PFSK-1 (cell line): Measurements from ENCODE around the gene MAB21L3.

Source experiments
- FOXP2 ChIP-seq: optimal IDR thresholded peaks from 2 replicates; pipeline ENCODE3; 2011; ENCODE audit warnings: borderline replicate concordance, control low read depth, inconsistent platforms; ENCODE audit not compliant: insufficient read depth; ENCODE audit errors: extremely low read length, extremely low read depth
- POLR2AphosphoS5 ChIP-seq: IDR thresholded peaks from 2 replicates; pipeline ENCODE4 v1.6.1; 2012; ENCODE audit warnings: low read depth, mild to moderate bottlenecking, control low read depth, low read length, moderate library complexity
- SIN3A ChIP-seq: IDR thresholded peaks from 2 replicates; pipeline ENCODE4 v1.6.1; 2012; ENCODE audit warnings: mild to moderate bottlenecking, low read length, moderate library complexity, borderline replicate concordance; ENCODE audit not compliant: insufficient read depth
- TAF1 ChIP-seq: IDR thresholded peaks from 2 replicates; pipeline ENCODE4 v1.6.1; 2012; ENCODE audit warnings: low read length, control low read depth, borderline replicate concordance; ENCODE audit not compliant: insufficient read depth
- TF ChIP-seq, protein P1 (sequence below), 2 experiments: IDR thresholded peaks; 2 replicates each; pipeline versions ENCODE4 v1.6.1 to v1.8.0; 2011 to 2012; ENCODE audit warnings: low read depth in 2 of 2, low read length in 2 of 2, control low read depth in 1 of 2, inconsistent platforms in 1 of 2, mild to moderate bottlenecking in 1 of 2, moderate library complexity in 1 of 2; ENCODE audit not compliant: insufficient read depth in 1 of 2

MAB21L3 gene

GRCh38 chr1:116182019-116182714 lies 71.0 kb downstream of the MAB21L3 start:
- no peak for TF ChIP-seq TAF1
- TF ChIP-seq, protein P1, sequence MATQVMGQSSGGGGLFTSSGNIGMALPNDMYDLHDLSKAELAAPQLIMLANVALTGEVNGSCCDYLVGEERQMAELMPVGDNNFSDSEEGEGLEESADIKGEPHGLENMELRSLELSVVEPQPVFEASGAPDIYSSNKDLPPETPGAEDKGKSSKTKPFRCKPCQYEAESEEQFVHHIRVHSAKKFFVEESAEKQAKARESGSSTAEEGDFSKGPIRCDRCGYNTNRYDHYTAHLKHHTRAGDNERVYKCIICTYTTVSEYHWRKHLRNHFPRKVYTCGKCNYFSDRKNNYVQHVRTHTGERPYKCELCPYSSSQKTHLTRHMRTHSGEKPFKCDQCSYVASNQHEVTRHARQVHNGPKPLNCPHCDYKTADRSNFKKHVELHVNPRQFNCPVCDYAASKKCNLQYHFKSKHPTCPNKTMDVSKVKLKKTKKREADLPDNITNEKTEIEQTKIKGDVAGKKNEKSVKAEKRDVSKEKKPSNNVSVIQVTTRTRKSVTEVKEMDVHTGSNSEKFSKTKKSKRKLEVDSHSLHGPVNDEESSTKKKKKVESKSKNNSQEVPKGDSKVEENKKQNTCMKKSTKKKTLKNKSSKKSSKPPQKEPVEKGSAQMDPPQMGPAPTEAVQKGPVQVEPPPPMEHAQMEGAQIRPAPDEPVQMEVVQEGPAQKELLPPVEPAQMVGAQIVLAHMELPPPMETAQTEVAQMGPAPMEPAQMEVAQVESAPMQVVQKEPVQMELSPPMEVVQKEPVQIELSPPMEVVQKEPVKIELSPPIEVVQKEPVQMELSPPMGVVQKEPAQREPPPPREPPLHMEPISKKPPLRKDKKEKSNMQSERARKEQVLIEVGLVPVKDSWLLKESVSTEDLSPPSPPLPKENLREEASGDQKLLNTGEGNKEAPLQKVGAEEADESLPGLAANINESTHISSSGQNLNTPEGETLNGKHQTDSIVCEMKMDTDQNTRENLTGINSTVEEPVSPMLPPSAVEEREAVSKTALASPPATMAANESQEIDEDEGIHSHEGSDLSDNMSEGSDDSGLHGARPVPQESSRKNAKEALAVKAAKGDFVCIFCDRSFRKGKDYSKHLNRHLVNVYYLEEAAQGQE (IDR thresholded peaks at IDR 0.05; ENCODE audit: insufficient read depth in 1 of 2, low read depth in 2 of 2, low read length in 2 of 2), result no peak
- no peak for TF ChIP-seq POLR2AphosphoS5
- TF ChIP-seq FOXP2, result no peak
- no peak for TF ChIP-seq SIN3A
